Measurements from ENCODE around the gene MALRD1. TPM values are rescaled to one million over a fixed set of nuclear protein-coding genes. Genes with fewer than 3 reads are reported as not detected.
"Not testable (repeated sequence)": the region's sequence is repeated elsewhere in the genome, so short reads cannot be mapped to it uniquely, and the experiment has no call there.

The MALRD1 gene
- polyA plus RNA-seq, 4 donors: 1.6 to 2.4 (median 2.3) TPM

DNA sequence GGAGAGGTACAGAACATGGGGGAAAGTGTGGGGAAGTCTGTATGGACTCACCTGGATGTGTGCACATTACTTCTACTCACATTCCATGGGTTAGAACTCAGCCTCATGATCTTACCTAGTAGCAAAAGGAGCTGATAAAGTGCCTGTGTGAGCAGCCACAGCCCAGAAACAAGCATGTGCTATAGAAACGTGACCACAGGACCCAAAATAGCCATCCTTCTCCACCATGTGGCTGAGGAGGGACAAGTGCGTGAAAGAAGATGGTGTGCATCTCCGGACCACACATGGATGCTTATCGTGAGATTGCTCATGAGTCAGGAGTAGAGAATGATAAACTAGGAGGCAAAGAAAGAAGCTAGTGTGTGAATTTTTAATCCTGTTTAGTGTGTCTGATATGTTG lies 431.3 kb downstream of the MALRD1 start:
- DNase-seq (ENCODE audit: low read depth in 4 of 4, low spot score in 2 of 4): no peak

DNA sequence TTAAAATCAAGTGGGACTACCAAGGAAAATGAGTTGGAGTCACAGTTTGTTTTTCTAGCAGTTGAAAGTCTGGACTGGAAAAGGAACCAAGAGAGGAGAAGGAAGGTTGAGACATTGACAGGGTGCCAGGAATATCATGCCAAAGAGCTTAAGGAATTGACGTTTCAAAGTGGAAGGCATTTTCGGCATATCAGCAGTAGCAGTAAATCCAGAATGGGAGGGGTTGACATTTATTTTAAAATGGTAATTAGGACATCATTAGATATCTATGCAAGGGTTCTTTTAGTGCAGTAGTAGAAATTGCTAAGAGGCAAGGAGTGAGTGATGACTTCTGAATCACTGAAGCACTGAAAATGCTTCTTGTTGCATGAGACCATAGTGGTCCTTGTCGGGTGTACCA lies 431.8 kb downstream of the MALRD1 start:
- no peak for DNase-seq (ENCODE audit: low read depth in 4 of 4, low spot score in 2 of 4)

DNA sequence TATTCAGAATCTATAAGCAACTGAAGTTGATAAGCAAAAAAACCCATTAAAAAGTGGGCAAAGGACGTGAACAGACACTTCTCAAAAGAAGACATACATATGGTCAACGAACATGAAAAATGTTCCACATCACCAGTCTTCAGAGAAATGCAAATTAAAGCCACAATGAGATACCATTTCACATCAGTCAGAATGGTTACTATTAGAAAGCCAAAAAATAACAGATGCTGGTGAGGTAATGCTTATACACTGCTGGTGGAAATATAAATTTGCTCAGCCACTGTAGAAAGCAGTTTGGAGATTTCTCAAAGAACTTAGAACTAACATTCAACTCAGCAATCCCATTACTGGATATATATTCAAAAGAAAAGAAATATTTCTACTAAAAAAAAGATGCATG lies 434.8 kb downstream of the MALRD1 start:
- no peak for DNase-seq (ENCODE audit: low read depth in 4 of 4, low spot score in 2 of 4)

DNA sequence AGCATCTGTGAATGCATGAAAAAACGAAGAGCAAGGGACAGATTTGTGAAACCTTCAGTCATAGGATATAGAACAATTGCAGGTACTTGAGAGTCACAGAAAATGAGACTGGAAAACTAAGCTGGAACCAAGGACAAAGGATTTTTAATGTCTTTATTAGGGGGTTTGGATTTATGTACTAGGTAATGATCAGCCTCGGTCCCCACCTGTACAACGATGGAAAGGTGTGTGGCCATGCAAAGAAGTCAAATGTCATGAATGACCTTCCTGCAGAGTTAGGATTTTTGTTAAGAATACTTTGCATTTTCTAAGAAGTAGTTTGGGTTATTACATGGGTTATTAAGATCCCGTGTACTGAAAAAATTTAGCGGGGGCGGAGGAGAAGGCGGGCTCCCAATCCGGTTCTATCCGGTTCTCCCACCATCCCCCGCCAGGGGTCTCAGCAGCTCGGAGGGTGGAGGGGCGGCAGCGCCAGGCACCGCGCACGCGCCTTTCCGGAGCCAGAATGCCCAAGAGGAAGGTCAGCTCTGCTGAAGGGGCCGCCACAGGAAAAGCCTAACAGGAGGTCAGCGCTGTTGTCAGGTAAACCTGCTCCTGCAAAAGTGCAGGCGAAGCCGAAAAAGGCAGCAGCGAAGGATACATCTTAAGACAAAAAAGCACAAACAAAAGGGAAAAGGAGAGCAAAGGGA lies 440.1 kb downstream of the MALRD1 start:
- DNase-seq (ENCODE audit: low read depth in 4 of 4, low spot score in 2 of 4): peak; percentile 6 to 34 (median 26)

GRCh38 chr10:19491166-19491565 lies 442.6 kb downstream of the MALRD1 start:
- no peak for DNase-seq (ENCODE audit: low read depth in 4 of 4, low spot score in 2 of 4)

- DNase-seq (ENCODE audit: low read depth in 4 of 4, low spot score in 2 of 4): no peak
Measured at GRCh38 chr10:19493917-19494316, 445.3 kb downstream of the MALRD1 start.

DNA sequence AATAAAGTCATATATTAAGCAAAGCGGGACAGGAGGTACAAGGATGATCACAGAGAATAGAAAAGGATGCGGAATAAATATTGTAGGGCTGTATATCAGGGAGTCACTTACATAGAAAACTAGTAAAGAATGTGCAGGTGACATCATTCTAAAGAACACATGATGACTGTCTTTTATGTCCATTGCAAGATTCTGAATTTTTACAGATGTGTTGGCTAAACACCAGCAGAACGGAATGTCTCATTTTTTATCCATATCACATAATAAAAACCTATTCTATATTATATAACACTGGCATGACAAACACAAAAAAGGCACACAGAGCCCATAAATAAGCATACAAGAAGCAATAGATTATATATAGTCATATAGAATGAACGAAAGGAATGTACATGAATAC lies 448.4 kb downstream of the MALRD1 start:
- DNase-seq (ENCODE audit: low read depth in 4 of 4, low spot score in 2 of 4): no peak

- no peak for DNase-seq (ENCODE audit: low read depth in 4 of 4, low spot score in 2 of 4)
Measured at GRCh38 chr10:19498393-19499290, 450.0 kb downstream of the MALRD1 start.

GRCh38 chr10:19499291-19499770 lies 450.7 kb downstream of the MALRD1 start:
- DNase-seq (ENCODE audit: low read depth in 4 of 4, low spot score in 2 of 4): no peak

GRCh38 chr10:19500959-19501358 lies 452.4 kb downstream of the MALRD1 start:
- no peak for DNase-seq (ENCODE audit: low read depth in 4 of 4, low spot score in 2 of 4)

DNA sequence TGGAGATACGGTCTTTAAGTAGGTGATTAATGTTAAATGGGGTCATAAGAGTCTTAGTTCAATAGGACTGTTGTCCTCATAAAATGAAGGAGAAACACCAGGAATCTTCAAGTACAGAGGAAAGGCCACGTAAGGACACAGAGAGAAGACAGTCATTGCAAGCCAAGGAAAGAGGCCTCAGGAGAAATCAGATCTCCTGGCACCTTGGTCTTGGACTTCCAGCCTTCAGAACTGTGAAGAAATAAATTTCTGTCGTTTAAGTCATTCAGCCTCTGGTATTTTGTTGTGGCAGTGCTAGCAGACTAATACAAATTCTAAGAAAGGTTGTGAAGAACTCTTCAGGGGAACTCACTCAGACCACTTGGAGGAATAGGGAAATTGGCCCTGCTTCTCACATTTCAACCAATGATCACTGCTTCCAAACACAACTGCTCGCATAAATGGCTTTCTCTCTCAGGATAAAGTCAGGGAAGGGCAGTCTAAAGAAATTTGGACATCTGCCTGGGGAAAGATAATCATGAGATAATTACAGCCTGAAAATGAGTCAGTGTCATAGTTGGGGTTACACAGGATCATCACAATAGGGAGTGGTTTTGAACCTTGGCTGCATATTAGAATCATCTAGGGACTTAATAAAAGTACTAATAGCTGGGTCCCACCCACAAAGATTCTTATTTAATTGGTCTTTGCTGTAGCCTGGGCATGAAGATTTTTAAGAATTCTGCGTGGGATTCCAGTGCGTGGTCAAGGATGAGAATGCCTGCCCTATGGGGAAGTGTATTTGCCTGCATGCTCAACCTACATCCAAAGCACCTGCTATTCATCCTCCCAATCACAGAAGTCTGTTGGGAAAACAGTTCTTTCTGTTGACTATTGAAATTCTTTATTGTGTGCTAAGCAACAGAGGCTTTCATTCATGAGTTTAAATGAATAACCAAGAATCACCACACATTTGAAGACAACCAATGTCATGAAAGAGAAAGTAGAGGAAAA lies 457.0 kb downstream of the MALRD1 start:
- DNase-seq (ENCODE audit: low read depth in 4 of 4, low spot score in 2 of 4): no peak

GRCh38 chr10:19510005-19510732 lies 461.6 kb downstream of the MALRD1 start:
- not testable (repeated sequence) for DNase-seq (ENCODE audit: low read depth in 4 of 4, low spot score in 2 of 4)

DNA sequence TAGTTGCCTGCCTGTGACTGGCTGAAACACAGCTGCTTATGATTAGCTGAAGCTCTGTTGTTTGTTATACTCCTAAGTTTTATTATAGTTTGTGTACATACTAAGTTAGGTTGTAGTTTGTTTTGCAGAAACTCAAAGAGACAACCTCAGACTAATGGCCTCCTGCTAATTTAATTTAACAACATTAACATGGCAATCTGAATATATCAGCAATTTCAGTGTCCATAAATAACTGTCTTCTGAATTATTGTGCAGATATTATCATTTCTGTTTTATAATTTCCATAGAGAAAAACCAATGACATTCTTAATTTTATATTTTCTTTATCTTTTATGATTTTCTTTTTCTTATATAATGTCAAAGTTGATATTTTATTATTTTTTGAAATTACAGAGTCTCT lies 469.5 kb downstream of the MALRD1 start:
- no peak for DNase-seq (ENCODE audit: low read depth in 4 of 4, low spot score in 2 of 4)

DNA sequence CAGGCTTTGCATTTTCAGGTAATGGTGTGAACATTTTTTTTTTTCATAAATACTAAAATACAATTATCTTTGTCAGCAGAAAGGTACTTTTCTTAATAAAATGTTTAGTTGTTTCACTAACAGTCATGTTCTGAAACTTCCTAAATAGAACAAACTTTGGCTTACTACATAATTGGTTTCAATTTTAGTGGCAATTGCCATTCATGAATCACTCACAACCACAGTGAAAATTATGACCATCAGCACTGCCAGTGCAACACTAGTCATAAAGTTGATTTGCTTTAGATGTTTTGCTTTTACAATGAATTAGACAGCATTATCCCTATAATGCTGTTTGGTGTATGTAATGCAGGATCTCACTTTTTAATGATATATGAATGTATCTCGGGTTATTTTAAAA lies 470.0 kb downstream of the MALRD1 start:
- no peak for DNase-seq (ENCODE audit: low read depth in 4 of 4, low spot score in 2 of 4)

DNA sequence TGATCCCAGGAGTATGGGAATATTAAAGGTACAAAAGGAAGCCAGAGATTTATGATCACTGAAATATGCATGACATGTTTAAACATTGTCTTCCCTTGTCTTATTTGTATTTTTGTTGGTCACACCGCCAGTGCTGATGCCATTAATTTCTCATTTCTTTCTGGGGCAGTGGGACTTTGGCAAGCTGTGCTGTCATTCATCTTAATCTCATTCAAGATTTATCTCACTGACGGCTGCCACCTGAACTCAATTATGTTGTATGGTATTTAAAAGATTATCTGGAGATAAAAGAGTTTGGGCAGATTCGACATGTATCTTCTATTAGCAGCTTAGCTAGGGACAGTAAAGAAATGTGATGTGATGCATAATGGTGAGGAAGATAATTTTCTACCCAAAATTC lies 482.7 kb downstream of the MALRD1 start:
- no peak for DNase-seq (ENCODE audit: low read depth in 4 of 4, low spot score in 2 of 4)

DNA sequence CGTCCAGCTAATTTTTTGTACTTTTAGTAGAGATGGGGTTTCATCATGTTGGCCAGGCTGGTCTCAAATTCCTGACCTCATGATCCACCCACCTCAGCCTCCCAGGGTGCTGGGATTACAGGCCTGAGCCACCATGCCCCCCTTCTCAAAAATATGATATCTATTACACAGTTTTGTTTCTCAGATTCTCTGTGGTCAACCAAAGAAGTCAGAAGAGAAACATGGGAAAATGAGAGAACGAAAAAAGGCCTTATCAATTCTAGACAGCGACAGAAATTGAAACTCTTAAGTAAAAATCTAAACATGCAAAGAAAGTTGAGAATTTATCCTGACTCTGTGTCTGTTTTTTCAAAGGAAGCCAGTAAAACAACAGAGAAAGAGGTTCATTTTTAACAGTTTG lies 483.8 kb downstream of the MALRD1 start:
- no peak for DNase-seq (ENCODE audit: low read depth in 4 of 4, low spot score in 2 of 4)

- no peak for DNase-seq (ENCODE audit: low read depth in 4 of 4, low spot score in 2 of 4)
Measured at GRCh38 chr10:19541299-19541698, 492.7 kb downstream of the MALRD1 start.

- DNase-seq (ENCODE audit: low read depth in 4 of 4, low spot score in 2 of 4): no peak
Measured at GRCh38 chr10:19546224-19546623, 497.6 kb downstream of the MALRD1 start.

DNA sequence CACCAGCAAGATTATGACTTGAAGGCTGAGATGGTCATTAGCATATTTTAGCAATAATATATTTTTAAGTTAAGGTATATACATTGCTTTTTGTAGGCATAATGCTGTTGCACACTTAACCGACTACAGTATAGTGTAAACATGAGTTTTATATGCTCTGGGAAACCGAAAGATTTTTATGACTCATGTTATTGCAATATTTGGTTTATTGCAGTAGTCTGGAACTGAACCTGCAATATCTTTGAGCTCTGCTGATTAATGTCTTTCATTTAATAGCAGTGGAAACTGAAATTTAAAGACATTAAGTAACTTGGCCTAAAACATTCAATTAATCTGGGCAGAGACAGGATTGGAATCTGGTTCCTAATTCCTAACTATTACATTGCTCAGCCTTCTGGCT lies 500.9 kb downstream of the MALRD1 start:
- DNase-seq (ENCODE audit: low read depth in 4 of 4, low spot score in 2 of 4): no peak

DNA sequence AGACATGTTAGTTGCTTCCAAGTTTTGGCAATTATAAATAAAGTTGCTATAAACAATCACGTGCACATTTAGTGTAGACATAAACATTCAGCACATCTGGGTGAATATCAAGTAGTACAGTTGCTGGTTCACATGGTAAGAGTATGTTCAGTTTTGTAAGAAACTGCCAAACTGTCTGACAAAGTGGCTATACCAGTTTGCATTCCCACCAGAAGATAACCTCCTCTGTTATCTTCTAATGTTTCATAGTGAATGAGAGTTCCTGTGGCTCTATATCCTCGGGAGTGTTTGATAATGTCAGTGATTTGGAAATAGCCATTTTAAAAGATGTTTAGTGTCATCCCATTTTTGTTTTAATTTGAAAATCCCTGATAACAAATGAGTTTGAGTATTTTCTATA lies 508.1 kb downstream of the MALRD1 start:
- no peak for DNase-seq (ENCODE audit: low read depth in 4 of 4, low spot score in 2 of 4)
